OCI-LY3 (cell line): ENCODE data around the gene TCF21.

Experiments used
- CTCF ChIP-seq: fragments of 200-600, 300-600 bp; sonication (generic); IDR thresholded peaks from 2 replicates; pipeline ENCODE4 v1.5.1; 2014; ENCODE audit warnings: antibody characterized with exemption, low read length, low read depth
- EZH2phosphoT487 ChIP-seq: fragments of 200-600 bp; shearing (Covaris generic); IDR thresholded peaks from 2 replicates; pipeline ENCODE4 v1.6.1; 2018; ENCODE audit warnings: antibody characterized with exemption, mixed run types, low read depth

- TF ChIP-seq CTCF: peak; percentile 58
- TF ChIP-seq EZH2phosphoT487: no peak
Measured at GRCh38 chr6:133921249-133921859, 32.4 kb downstream of the TCF21 start.
